GM12865 (cell line): ENCODE results near the gene KATNAL1.

Experiments used
- DNase-seq: peaks from one replicate; pipeline ENCODE4 v3.0.0; 2010; ENCODE audit warnings: low read depth
- H3K4me3 ChIP-seq: 2 replicates; pipeline ENCODE4 v1.5.1; 2011; ENCODE audit warnings: mild to moderate bottlenecking, low read depth, low read length, control low read depth
- CTCF ChIP-seq: IDR thresholded peaks from 2 replicates; pipeline ENCODE4 v1.5.1; 2011; ENCODE audit warnings: low read length, control low read depth, low read depth, inconsistent platforms; ENCODE audit not compliant: insufficient read depth; ENCODE audit errors: missing control alignments

The KATNAL1 gene

GRCh38 chr13:30196025-30196424 is 111.3 kb downstream of the KATNAL1 start:
- DNase-seq: no peak
- no peak overlapping the region for H3K4me3 ChIP-seq

GRCh38 chr13:30194906-30195305 is 112.4 kb downstream of the KATNAL1 start:
- H3K4me3 ChIP-seq: no peak overlapping the region
- TF ChIP-seq CTCF: no peak
- no peak for DNase-seq

More at GRCh38 chr13:30196025-30196424, 111.3 kb downstream of the KATNAL1 start:
- TF ChIP-seq CTCF: no peak

- H3K4me3 ChIP-seq: no peak overlapping the region
- DNase-seq: peak; percentile 74
Observed at GRCh38 chr13:30193279-30194234, 113.8 kb downstream of the KATNAL1 start.

GRCh38 chr13:30192320-30193093 is 114.8 kb downstream of the KATNAL1 start:
- no peak overlapping the region for H3K4me3 ChIP-seq
- TF ChIP-seq CTCF: no peak
- peak; percentile 17 for DNase-seq

More at GRCh38 chr13:30193279-30194234, 113.8 kb downstream of the KATNAL1 start:
- no peak for TF ChIP-seq CTCF

- TF ChIP-seq CTCF: no peak
- H3K4me3 ChIP-seq: no peak overlapping the region
- peak; percentile 27 for DNase-seq
Observed at GRCh38 chr13:30191491-30192100, 115.8 kb downstream of the KATNAL1 start.

- H3K4me3 ChIP-seq: no peak overlapping the region
- no peak for TF ChIP-seq CTCF
- DNase-seq: no peak
Observed at GRCh38 chr13:30186634-30187415, 120.5 kb downstream of the KATNAL1 start.
